ENCODE data around the gene GPATCH3.

DNA sequence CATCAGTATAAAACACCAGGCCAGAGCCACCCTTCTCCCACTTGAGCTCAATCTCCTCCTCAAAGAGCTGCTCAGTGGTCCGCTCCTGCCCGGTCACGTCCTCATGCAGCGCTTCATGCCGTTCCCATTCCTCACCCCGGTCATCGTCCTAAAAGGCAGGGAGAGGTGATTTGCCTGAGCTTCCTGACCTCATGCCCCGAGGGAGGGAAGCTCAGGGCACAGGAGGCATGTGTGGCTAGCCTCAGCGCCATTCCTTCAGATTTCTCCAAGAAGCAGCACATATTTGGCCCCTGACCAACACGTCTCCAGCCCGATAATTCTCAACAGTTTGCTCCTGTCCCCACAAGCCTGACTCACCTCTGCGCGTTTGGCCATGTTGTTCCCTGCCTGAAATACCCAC is 6.0 kb downstream of the GPATCH3 start:
- TF ChIP-seq, protein P1, sequence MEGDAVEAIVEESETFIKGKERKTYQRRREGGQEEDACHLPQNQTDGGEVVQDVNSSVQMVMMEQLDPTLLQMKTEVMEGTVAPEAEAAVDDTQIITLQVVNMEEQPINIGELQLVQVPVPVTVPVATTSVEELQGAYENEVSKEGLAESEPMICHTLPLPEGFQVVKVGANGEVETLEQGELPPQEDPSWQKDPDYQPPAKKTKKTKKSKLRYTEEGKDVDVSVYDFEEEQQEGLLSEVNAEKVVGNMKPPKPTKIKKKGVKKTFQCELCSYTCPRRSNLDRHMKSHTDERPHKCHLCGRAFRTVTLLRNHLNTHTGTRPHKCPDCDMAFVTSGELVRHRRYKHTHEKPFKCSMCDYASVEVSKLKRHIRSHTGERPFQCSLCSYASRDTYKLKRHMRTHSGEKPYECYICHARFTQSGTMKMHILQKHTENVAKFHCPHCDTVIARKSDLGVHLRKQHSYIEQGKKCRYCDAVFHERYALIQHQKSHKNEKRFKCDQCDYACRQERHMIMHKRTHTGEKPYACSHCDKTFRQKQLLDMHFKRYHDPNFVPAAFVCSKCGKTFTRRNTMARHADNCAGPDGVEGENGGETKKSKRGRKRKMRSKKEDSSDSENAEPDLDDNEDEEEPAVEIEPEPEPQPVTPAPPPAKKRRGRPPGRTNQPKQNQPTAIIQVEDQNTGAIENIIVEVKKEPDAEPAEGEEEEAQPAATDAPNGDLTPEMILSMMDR (IDR thresholded peaks at IDR 0.05; ENCODE audit: extremely low read depth in 1 of 2, insufficient read depth in 1 of 2, low read depth in 1 of 2, low read length in 2 of 2), result no peak
- no peak for TF ChIP-seq EZH2 (IDR thresholded peaks at IDR 0.05; ENCODE audit: borderline replicate concordance, low read depth, low read length, severe bottlenecking)
- TF ChIP-seq POLR2A (IDR thresholded peaks at IDR 0.05; ENCODE audit: low read depth, low read length), result no peak

Measured in endothelial cell of umbilical vein (primary cell).